GM18517 (cell line): ENCODE results near the gene PRKX.
A peak's percentile ranks its signal among the peaks of the same experiment; 100 is the strongest.
"Not testable (repeated sequence)": the region's sequence is repeated elsewhere in the genome, so short reads cannot be mapped to it uniquely, and the experiment has no call there.

ENCODE experiments used
- ATAC-seq: cut with Tn5 transposase; IDR thresholded peaks from one replicate; pipeline ENCODE4 v1.9.1; 2021; ENCODE audit warnings: mild to moderate bottlenecking, moderate library complexity; ENCODE audit not compliant: unreplicated experiment

The PRKX gene

GRCh38 chrX:3712051-3712869, 1.2 kb downstream of the PRKX start:
- ATAC-seq, result peak; percentile 16

DNA sequence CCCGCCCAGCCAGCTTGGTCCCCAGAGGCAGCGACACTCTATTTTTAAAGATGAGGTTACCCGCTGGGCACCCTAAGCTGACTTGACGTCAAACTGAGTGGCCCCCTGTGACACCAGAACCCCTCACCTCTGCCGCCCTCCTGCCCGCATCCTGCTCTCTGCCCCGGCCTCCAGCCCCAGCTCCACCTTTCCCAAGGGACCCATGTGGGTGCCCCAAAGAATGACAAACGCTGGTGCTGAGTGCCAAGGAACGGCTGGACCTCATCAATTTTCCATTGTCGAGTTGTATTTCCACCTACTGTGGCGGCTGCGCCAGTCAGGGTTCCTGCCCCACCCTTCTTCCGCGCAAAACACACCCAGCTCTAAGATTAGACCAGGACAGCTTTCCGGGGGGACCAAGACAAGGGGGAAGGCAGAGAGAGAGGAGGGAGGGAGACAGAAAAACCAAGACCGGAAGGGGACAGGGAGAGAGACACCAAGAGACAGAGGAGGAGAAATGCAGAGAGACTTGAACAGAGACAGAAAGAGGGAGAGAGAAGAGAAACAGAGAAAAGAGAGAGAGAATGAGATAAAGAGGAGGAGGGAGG, 2.0 kb downstream of the PRKX start:
- no peak for ATAC-seq

GRCh38 chrX:3707673-3708274, 5.7 kb downstream of the PRKX start:
- not testable (repeated sequence) for ATAC-seq

DNA sequence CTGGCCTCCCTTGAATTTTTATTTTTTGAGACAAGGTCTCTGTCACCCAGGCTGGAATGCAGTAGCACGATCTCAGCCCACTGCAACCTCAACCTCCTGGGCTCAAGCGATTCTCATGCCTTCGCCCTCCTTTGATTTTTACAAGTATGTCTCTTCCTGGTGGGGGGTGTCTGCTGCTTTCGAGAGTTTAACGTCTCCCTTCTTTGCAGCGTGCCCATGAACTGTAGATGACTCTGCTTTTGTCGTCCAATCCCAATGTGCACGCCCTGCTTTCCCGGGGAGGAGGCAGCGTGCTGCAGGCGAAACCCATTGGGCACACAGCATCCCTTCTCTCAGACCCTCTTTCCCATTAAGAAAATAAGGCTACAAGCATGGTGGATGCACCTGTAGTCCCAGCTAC, 7.0 kb downstream of the PRKX start:
- no peak for ATAC-seq

- ATAC-seq, result not testable (repeated sequence)
These were observed 10.2 kb downstream of the PRKX start for GRCh38 chrX:3703251-3703650.

GRCh38 chrX:3702095-3702494, 11.4 kb downstream of the PRKX start:
- not testable (repeated sequence) for ATAC-seq

GRCh38 chrX:3701445-3701928, 12.0 kb downstream of the PRKX start:
- not testable (repeated sequence) for ATAC-seq

GRCh38 chrX:3699821-3700381, 13.5 kb downstream of the PRKX start:
- ATAC-seq, result peak; percentile 78

DNA sequence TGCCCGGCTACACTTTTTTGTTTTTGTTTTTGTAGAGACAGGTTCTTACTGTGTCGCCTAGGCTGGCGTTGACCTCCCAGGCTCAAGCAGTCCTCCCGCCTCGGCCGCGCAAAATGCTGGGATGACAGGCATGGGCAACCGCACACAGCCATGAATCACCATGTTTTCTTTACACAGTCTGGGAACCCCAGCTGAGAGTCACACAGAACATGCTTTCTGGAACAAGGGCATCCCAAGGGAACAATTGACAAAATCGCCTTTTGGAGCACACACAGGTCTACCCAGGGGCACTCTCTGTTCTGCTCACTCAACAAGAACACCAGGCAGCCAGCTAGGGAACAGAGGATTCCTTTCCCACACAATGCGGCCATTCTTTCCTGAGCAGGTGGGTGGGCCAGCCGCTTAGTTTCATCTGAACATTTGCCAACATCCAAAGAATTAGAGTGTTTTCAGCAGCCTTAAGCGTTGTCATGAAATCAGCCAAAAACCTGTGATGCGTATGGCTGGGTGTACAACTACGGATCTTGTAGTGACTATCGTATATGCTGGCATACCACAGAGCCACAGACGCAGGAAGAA, 15.7 kb downstream of the PRKX start:
- ATAC-seq, result no peak

DNA sequence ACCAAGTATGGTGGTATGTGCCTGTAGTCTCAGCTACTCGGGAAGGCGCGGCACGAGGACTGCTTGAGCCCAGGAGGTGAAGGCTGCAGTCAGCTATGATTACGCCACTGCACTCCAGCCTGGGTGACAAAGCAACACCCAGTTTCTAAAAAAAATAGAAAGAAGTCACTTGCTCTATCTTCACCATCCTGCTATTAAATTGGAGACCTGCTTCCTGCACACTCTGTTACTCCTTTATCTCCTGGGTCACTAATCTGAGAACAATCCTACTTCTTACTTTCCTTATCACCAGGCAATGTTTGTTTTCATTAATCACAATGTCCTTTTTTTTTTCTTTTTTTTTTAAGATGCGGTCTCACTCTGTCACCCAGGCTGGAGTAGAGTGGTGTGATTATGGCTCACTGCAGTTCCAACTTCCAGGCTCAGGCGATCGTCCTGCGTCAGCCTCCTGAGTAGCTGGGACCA, 16.2 kb downstream of the PRKX start:
- no peak for ATAC-seq

GRCh38 chrX:3695536-3695935, 17.9 kb downstream of the PRKX start:
- ATAC-seq, result no peak

- ATAC-seq, result no peak
These were observed 23.3 kb downstream of the PRKX start for GRCh38 chrX:3690140-3690539.

GRCh38 chrX:3683236-3683635, 30.2 kb downstream of the PRKX start:
- ATAC-seq, result not testable (repeated sequence)

DNA sequence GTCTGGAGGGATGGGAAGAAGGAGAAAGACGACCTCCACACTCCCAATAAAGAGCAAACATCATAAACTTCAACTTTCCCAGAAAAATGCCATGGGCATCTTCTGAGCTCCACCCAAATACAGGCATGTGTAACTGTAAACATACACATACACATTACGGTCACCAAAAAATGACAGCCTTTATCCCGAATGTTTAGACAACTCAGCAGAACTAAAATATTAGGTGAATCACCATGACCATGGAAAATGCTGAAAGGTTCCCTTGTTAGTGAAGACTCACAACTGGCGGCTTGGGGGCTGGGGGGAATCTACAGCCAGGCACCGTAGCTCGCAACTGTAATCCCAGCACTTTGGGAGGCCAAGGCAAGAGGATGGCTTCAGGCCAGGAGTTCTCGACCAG, 33.0 kb downstream of the PRKX start:
- ATAC-seq, result no peak

GRCh38 chrX:3679669-3680068, 33.8 kb downstream of the PRKX start:
- ATAC-seq, result no peak

GRCh38 chrX:3678328-3678727, 35.1 kb downstream of the PRKX start:
- ATAC-seq, result no peak

DNA sequence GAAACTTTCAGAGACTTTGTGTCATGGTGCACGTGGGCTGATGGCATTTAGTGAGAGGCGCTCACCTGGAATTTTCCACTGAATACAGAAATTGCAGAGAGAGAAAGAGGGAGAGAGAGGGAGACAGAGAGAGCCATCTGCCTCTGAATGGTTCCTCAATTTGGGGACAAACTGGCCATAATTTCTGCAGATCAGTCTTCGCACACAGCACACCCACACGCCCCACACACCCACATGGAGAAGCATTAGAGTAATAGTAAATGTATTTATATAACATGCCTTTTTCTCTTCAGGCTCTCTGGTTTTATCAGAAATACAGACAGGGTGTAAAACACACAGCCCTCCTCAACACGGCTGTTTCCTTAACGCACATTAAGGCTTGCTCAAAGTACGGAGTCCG, 38.6 kb downstream of the PRKX start:
- no peak for ATAC-seq

GRCh38 chrX:3669841-3670475, 43.5 kb downstream of the PRKX start:
- no peak for ATAC-seq

DNA sequence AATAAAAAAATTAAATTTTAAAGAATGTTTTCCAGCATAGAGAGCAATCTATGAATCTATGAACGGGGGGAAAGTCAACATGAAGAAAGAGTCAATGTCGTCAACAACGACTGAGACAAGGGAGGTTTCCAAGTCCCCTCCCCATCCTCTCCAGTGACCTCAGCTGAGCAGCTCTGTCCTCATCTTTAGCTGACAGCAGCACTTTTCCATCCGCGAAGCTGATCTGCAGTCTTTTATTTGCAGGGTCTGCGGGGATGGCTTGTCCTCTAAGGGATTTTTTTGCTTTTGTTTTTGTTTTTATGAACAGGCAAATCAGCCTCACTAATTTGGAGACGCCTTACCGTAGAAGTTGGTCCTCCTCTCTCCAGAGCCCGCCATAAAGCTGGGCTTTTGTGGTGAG, 46.5 kb downstream of the PRKX start:
- no peak for ATAC-seq

DNA sequence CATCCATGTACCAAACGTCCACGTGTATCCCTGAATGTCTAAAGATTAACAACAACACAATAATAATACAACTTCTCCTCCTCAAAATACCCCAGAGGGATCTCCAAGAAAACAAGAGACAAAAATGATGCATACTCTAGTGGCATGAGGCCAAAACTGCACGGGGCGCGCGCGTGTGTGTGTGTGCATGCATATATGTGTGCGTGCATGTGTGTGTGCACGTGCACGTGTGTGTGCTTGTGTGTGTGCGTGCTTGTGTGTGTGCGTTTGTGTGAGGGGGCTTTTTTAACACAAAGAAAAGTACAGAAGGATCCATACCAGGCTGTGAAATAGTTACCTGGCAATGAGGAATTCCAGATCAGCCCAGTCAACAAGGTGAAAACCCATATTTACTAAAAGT, 48.5 kb downstream of the PRKX start:
- no peak for ATAC-seq
